ENCODE measurements around the gene RNF224.
A peak's percentile ranks its signal among the peaks of the same experiment; 100 is the strongest.

Gene RNF224

GRCh38 chr9:137215196-137215986 lies 11.9 kb upstream of the RNF224 start:
- no peak for DNase-seq

GRCh38 chr9:137216188-137216965 lies 10.9 kb upstream of the RNF224 start:
- DNase-seq, result no peak

GRCh38 chr9:137217276-137218211 lies 9.8 kb upstream of the RNF224 start:
- no peak for DNase-seq

GRCh38 chr9:137218212-137218753 lies 9.0 kb upstream of the RNF224 start:
- no peak for DNase-seq

GRCh38 chr9:137218754-137219271 lies 8.5 kb upstream of the RNF224 start:
- DNase-seq, result no peak

- no peak for DNase-seq
Observed at GRCh38 chr9:137219757-137220316, 7.5 kb upstream of the RNF224 start.

- no peak for DNase-seq
Observed at GRCh38 chr9:137220317-137221094, 6.8 kb upstream of the RNF224 start.

- DNase-seq, result no peak
Observed at GRCh38 chr9:137221095-137221505, 6.2 kb upstream of the RNF224 start.

- DNase-seq, result no peak
Observed at GRCh38 chr9:137221506-137222111, 5.7 kb upstream of the RNF224 start.

- DNase-seq, result no peak
Observed at GRCh38 chr9:137222190-137223077, 4.9 kb upstream of the RNF224 start, which contains the start of gene RNF208. TSS of gene RNF208 (minus strand) at chr9:137222240. CDS start at chr9:137221212, 1,028 bp downstream.

- peak; percentile 85 to 97 for DNase-seq
Observed at GRCh38 chr9:137223078-137223970, 4.0 kb upstream of the RNF224 start.

- DNase-seq, result no peak
Observed at GRCh38 chr9:137224830-137225694, 2.2 kb upstream of the RNF224 start, which contains the start of gene CYSRT1. TSS of gene CYSRT1 (plus strand) at chr9:137225174. CDS start at chr9:137225622, 448 bp downstream.

GRCh38 chr9:137225699-137226331 lies 1.5 kb upstream of the RNF224 start:
- DNase-seq, result no peak

- no peak for DNase-seq
Observed at GRCh38 chr9:137226338-137227053, 806 bp upstream of the RNF224 start.

GRCh38 chr9:137227853-137228505 lies 677 bp downstream of the RNF224 start:
- no peak for DNase-seq

Data from NCI-H446 (cell line).